H1 (cell line): ENCODE data around the gene AGAP1. TPM values are rescaled to one million over a fixed set of nuclear protein-coding genes. Genes with fewer than 3 reads are reported as not detected.

Source experiments
- BCL11A ChIP-seq, 2 experiments: IDR thresholded peaks; one replicate each; pipeline ENCODE4 v1.6.1; 2011; ENCODE audit warnings: low read depth in 2 of 2, low read length in 2 of 2, mild to moderate bottlenecking in 2 of 2
- EGR1 ChIP-seq: IDR thresholded peaks from 2 replicates; pipeline ENCODE4 v1.6.1; 2011; ENCODE audit warnings: low read depth, low read length, borderline replicate concordance
- HDAC2 ChIP-seq, 2 experiments: fragments of 300-600 bp in 1 of 2; sonication (generic) in 1 of 2; IDR thresholded peaks; 2 replicates each; pipeline ENCODE4 v1.6.1; 2011 to 2012; ENCODE audit warnings: low read depth in 2 of 2, low read length in 2 of 2, mild to moderate bottlenecking in 2 of 2, moderate library complexity in 2 of 2, borderline replicate concordance in 1 of 2, inconsistent platforms in 1 of 2
- SP1 ChIP-seq: IDR thresholded peaks from 2 replicates; pipeline ENCODE4 v1.6.1; 2011; ENCODE audit warnings: low read depth, low read length
- polyA plus RNA-seq, 7 experiments: library from polyadenylated mRNA; depleted of rRNA in 3 of 7; stranded (reverse) in 5 of 7; unstranded in 2 of 7; fragments of >200 nt in 5 of 7; fragments of 200-250 nt in 2 of 7; gene quantifications; 1 replicate in 5 of 7; 2 replicates in 1 of 7; 4 replicates in 1 of 7; pipeline versions ENCODE4 v1.2.1 to v1.2.3, GENCODE V29; 2011 to 2013; ENCODE audit warnings: missing spikeins in 2 of 7, mixed read lengths in 2 of 7
- total RNA-seq: library from RNA; stranded (reverse); fragmentation: NEBNext Ultra II Directional; extraction: Animal tissue kit (Norgen Biotek cat#: 25700); gene quantifications from 2 replicates; pipeline ENCODE4 v1.2.1, GENCODE V29; 2021
- TF ChIP-seq, protein P1 (sequence below): IDR thresholded peaks from 2 replicates; pipeline ENCODE4 v1.6.1; 2012; ENCODE audit warnings: inconsistent platforms
- TF ChIP-seq, protein P2 (sequence below), 3 experiments: IDR thresholded peaks; 1 replicate in 2 of 3; 2 replicates in 1 of 3; pipeline versions ENCODE4 v1.5.1 to v1.6.1; 2011; ENCODE audit warnings: low read length in 3 of 3, mild to moderate bottlenecking in 3 of 3, inconsistent platforms in 2 of 3, low read depth in 1 of 3, moderate library complexity in 1 of 3; ENCODE audit not compliant: insufficient read depth in 1 of 3; ENCODE audit errors: control extremely low read depth in 1 of 3
- TF ChIP-seq, protein P3 (sequence below): fragments of 300-600 bp; sonication (generic); IDR thresholded peaks from 2 replicates; pipeline ENCODE4 v1.7.1; 2012; ENCODE audit warnings: low read length, moderate library complexity, mild to moderate bottlenecking, inconsistent platforms; ENCODE audit not compliant: insufficient replicate concordance

The AGAP1 gene
- total and polyA plus RNA-seq, 2 of the 8 experiments (the other 6 are each of a cell fraction or from before 2014, with no cell fraction given): 18.1 to 39.4 TPM

DNA sequence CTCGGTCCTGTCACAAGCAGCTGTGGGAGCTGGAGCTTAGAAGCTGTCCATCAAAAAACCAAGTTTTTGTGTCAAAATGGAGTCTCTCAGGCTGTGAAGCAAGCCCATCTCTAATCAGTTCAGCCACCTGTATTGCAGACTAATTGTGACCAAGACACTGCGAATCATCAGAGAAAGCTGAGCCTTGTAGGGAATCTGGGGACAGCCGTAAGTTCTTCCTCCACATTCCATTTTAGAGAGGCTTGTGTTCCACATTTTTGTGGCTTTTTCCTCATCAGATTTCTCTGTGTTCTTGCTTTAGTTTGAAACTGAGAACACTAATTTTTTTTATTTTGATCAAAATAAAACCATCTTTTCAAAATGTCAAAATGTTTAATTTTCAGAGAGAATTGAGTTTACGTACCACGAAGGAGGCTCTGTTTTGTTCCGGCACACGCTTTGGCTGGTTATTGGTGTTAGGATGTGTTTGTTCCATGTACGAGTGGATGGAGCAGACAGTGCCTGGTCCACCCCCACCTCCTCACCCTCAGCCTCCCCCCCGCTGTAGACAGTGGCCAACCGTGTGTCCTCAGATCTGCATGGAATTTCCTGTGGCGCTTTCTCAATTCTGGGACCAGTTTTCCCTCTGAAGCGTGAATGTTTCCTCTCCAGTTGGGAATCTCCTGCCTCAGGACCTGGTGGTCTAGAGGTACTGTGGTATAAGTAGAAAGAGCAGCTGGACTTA, 140.8 kb downstream of the AGAP1 start (continued):
- no peak for TF ChIP-seq EGR1
- TF ChIP-seq, protein P1, sequence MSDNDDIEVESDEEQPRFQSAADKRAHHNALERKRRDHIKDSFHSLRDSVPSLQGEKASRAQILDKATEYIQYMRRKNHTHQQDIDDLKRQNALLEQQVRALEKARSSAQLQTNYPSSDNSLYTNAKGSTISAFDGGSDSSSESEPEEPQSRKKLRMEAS: no peak
- TF ChIP-seq, protein P2, sequence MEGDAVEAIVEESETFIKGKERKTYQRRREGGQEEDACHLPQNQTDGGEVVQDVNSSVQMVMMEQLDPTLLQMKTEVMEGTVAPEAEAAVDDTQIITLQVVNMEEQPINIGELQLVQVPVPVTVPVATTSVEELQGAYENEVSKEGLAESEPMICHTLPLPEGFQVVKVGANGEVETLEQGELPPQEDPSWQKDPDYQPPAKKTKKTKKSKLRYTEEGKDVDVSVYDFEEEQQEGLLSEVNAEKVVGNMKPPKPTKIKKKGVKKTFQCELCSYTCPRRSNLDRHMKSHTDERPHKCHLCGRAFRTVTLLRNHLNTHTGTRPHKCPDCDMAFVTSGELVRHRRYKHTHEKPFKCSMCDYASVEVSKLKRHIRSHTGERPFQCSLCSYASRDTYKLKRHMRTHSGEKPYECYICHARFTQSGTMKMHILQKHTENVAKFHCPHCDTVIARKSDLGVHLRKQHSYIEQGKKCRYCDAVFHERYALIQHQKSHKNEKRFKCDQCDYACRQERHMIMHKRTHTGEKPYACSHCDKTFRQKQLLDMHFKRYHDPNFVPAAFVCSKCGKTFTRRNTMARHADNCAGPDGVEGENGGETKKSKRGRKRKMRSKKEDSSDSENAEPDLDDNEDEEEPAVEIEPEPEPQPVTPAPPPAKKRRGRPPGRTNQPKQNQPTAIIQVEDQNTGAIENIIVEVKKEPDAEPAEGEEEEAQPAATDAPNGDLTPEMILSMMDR (IDR thresholded peaks at IDR 0.05; ENCODE audit: control extremely low read depth in 1 of 3, insufficient read depth in 1 of 3, low read depth in 1 of 3, low read length in 3 of 3): no peak
- no peak for TF ChIP-seq HDAC2 (IDR thresholded peaks at IDR 0.05; ENCODE audit: borderline replicate concordance in 1 of 2, low read depth in 2 of 2, low read length in 2 of 2)
- TF ChIP-seq, protein P3, sequence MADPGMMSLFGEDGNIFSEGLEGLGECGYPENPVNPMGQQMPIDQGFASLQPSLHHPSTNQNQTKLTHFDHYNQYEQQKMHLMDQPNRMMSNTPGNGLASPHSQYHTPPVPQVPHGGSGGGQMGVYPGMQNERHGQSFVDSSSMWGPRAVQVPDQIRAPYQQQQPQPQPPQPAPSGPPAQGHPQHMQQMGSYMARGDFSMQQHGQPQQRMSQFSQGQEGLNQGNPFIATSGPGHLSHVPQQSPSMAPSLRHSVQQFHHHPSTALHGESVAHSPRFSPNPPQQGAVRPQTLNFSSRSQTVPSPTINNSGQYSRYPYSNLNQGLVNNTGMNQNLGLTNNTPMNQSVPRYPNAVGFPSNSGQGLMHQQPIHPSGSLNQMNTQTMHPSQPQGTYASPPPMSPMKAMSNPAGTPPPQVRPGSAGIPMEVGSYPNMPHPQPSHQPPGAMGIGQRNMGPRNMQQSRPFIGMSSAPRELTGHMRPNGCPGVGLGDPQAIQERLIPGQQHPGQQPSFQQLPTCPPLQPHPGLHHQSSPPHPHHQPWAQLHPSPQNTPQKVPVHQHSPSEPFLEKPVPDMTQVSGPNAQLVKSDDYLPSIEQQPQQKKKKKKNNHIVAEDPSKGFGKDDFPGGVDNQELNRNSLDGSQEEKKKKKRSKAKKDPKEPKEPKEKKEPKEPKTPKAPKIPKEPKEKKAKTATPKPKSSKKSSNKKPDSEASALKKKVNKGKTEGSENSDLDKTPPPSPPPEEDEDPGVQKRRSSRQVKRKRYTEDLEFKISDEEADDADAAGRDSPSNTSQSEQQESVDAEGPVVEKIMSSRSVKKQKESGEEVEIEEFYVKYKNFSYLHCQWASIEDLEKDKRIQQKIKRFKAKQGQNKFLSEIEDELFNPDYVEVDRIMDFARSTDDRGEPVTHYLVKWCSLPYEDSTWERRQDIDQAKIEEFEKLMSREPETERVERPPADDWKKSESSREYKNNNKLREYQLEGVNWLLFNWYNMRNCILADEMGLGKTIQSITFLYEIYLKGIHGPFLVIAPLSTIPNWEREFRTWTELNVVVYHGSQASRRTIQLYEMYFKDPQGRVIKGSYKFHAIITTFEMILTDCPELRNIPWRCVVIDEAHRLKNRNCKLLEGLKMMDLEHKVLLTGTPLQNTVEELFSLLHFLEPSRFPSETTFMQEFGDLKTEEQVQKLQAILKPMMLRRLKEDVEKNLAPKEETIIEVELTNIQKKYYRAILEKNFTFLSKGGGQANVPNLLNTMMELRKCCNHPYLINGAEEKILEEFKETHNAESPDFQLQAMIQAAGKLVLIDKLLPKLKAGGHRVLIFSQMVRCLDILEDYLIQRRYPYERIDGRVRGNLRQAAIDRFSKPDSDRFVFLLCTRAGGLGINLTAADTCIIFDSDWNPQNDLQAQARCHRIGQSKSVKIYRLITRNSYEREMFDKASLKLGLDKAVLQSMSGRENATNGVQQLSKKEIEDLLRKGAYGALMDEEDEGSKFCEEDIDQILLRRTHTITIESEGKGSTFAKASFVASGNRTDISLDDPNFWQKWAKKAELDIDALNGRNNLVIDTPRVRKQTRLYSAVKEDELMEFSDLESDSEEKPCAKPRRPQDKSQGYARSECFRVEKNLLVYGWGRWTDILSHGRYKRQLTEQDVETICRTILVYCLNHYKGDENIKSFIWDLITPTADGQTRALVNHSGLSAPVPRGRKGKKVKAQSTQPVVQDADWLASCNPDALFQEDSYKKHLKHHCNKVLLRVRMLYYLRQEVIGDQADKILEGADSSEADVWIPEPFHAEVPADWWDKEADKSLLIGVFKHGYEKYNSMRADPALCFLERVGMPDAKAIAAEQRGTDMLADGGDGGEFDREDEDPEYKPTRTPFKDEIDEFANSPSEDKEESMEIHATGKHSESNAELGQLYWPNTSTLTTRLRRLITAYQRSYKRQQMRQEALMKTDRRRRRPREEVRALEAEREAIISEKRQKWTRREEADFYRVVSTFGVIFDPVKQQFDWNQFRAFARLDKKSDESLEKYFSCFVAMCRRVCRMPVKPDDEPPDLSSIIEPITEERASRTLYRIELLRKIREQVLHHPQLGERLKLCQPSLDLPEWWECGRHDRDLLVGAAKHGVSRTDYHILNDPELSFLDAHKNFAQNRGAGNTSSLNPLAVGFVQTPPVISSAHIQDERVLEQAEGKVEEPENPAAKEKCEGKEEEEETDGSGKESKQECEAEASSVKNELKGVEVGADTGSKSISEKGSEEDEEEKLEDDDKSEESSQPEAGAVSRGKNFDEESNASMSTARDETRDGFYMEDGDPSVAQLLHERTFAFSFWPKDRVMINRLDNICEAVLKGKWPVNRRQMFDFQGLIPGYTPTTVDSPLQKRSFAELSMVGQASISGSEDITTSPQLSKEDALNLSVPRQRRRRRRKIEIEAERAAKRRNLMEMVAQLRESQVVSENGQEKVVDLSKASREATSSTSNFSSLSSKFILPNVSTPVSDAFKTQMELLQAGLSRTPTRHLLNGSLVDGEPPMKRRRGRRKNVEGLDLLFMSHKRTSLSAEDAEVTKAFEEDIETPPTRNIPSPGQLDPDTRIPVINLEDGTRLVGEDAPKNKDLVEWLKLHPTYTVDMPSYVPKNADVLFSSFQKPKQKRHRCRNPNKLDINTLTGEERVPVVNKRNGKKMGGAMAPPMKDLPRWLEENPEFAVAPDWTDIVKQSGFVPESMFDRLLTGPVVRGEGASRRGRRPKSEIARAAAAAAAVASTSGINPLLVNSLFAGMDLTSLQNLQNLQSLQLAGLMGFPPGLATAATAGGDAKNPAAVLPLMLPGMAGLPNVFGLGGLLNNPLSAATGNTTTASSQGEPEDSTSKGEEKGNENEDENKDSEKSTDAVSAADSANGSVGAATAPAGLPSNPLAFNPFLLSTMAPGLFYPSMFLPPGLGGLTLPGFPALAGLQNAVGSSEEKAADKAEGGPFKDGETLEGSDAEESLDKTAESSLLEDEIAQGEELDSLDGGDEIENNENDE: no peak
- no peak for TF ChIP-seq BCL11A (IDR thresholded peaks at IDR 0.05; ENCODE audit: low read depth in 2 of 2, low read length in 2 of 2)
- TF ChIP-seq SP1: no peak
